Measurements from ENCODE around the gene SPEN.

Gene SPEN

GRCh38 chr1:15945011-15945831 lies 97.7 kb downstream of the SPEN start:
- FAIRE-seq (no peak), DNase-seq (ENCODE audit: low spot score) (no peak)

- DNase-seq (ENCODE audit: low spot score), result no peak
- FAIRE-seq, result no peak
These were observed 98.4 kb downstream of the SPEN start for GRCh38 chr1:15945832-15946448.

GRCh38 chr1:15946571-15947381 lies 99.3 kb downstream of the SPEN start:
- FAIRE-seq (no peak), DNase-seq (ENCODE audit: low spot score) (no peak)

GRCh38 chr1:15947382-15948090 lies 100.0 kb downstream of the SPEN start:
- no peak for FAIRE-seq
- DNase-seq (ENCODE audit: low spot score), result no peak

GRCh38 chr1:15948091-15948591 lies 100.6 kb downstream of the SPEN start:
- FAIRE-seq (no peak), DNase-seq (ENCODE audit: low spot score) (no peak)

GRCh38 chr1:15948595-15949452 lies 101.3 kb downstream of the SPEN start:
- DNase-seq (ENCODE audit: low spot score) (peak; percentile 96), FAIRE-seq (peak; percentile 98)

- FAIRE-seq, result no peak
- DNase-seq (ENCODE audit: low spot score), result peak; percentile 95
These were observed 102.1 kb downstream of the SPEN start for GRCh38 chr1:15949453-15950245.

GRCh38 chr1:15950302-15950701 lies 102.8 kb downstream of the SPEN start:
- FAIRE-seq (no peak), DNase-seq (ENCODE audit: low spot score) (no peak)

- DNase-seq (ENCODE audit: low spot score) (no peak), FAIRE-seq (no peak)
These were observed 103.3 kb downstream of the SPEN start for GRCh38 chr1:15950763-15951295.

- FAIRE-seq, result no peak
- DNase-seq (ENCODE audit: low spot score), result no peak
These were observed 104.0 kb downstream of the SPEN start for GRCh38 chr1:15951341-15952153.

GRCh38 chr1:15952317-15953258 lies 105.1 kb downstream of the SPEN start:
- DNase-seq (ENCODE audit: low spot score) (peak; percentile 99), FAIRE-seq (peak; percentile 96)

- FAIRE-seq, result no peak
- DNase-seq (ENCODE audit: low spot score), result no peak
These were observed 105.8 kb downstream of the SPEN start for GRCh38 chr1:15953294-15953771.

GRCh38 chr1:15953791-15954241 lies 106.3 kb downstream of the SPEN start:
- FAIRE-seq, result no peak
- DNase-seq (ENCODE audit: low spot score), result no peak

GRCh38 chr1:15954316-15954715 lies 106.8 kb downstream of the SPEN start:
- FAIRE-seq (no peak), DNase-seq (ENCODE audit: low spot score) (no peak)

GRCh38 chr1:15955552-15955951 lies 108.0 kb downstream of the SPEN start:
- DNase-seq (ENCODE audit: low spot score), result no peak
- no peak for FAIRE-seq

- FAIRE-seq, result no peak
- DNase-seq (ENCODE audit: low spot score), result no peak
These were observed 108.6 kb downstream of the SPEN start for GRCh38 chr1:15956150-15956549.
